H1 (cell line): ENCODE results near the gene BTBD8. TPM values are rescaled to one million over a fixed set of nuclear protein-coding genes. Genes with fewer than 3 reads are reported as not detected.
A peak's percentile ranks its signal among the peaks of the same experiment; 100 is the strongest.

Experiments used
- CTCF ChIA-PET: fragments of 300-600 bp; sonication (Branson Sonifier 250); formaldehyde crosslinking; loops from one replicate; lab custom pipeline; 2021; ENCODE audit not compliant: partially characterized antibody; lab: Charles Lee
- POLR2A ChIA-PET: fragments of 300-600 bp; sonication (Branson Sonifier 250); formaldehyde crosslinking; loops from one replicate; lab custom pipeline; 2021; ENCODE audit warnings: inconsistent platforms; ENCODE audit not compliant: partially characterized antibody; lab: Charles Lee
- DNase-seq, 2 experiments: peaks; one replicate each; pipeline versions ENCODE4 v3.0.0 to v3.0.0-alpha.2; 2010 to 2022; ENCODE audit warnings: low spot score in 2 of 2, low read depth in 1 of 2, mixed read lengths in 1 of 2
- FAIRE-seq: peaks from 2 replicates; lab custom pipeline; 2011; peaks lifted over from hg19 to GRCh38; lab: Jason Lieb, UNC
- H2AFZ ChIP-seq: 2 replicates; pipeline ENCODE4 v1.8.1; 2012; ENCODE audit warnings: low read length, inconsistent platforms
- H2AK5ac ChIP-seq: 2 replicates; pipeline ENCODE4 v1.6.1; 2013; ENCODE audit warnings: low read depth, low read length
- H2BK120ac ChIP-seq: replicated peaks from 2 replicates; pipeline ENCODE3; 2013; ENCODE audit warnings: low read depth, low read length, inconsistent platforms
- H2BK12ac ChIP-seq: 2 replicates; pipeline ENCODE4 v1.6.1; 2013; ENCODE audit warnings: low read depth, low read length
- H2BK15ac ChIP-seq: 2 replicates; pipeline ENCODE4 v1.6.1; 2013; ENCODE audit warnings: low read length
- H2BK20ac ChIP-seq: 2 replicates; pipeline ENCODE4 v1.6.1; 2013; ENCODE audit warnings: low read length
- H2BK5ac ChIP-seq: 2 replicates; pipeline ENCODE4 v1.6.1; 2013; ENCODE audit warnings: low read depth, low read length
- H3K14ac ChIP-seq: 2 replicates; pipeline ENCODE4 v1.6.1; 2013; ENCODE audit warnings: inconsistent platforms; ENCODE audit not compliant: insufficient read length
- H3K18ac ChIP-seq: 2 replicates; pipeline ENCODE4 v1.6.1; 2013; ENCODE audit warnings: low read length; ENCODE audit errors: extremely low read depth
- H3K23ac ChIP-seq: 2 replicates; pipeline ENCODE4 v1.6.1; 2013; ENCODE audit warnings: inconsistent platforms; ENCODE audit not compliant: insufficient read length
- H3K23me2 ChIP-seq: 2 replicates; pipeline ENCODE4 v1.6.1; 2013; ENCODE audit warnings: low read depth, low read length
- H3K27ac ChIP-seq: 2 replicates; pipeline ENCODE4 v1.6.1; 2011; ENCODE audit warnings: low read depth, low read length, inconsistent platforms
- H3K27me3 ChIP-seq, 4 experiments: replicated peaks in 1 of 4; 1 replicate in 1 of 4; 2 replicates in 3 of 4; pipeline versions ENCODE4 v1.6.1 to v1.8.1; 2011 to 2013; ENCODE audit warnings: low read length in 3 of 4, mild to moderate bottlenecking in 3 of 4, inconsistent platforms in 2 of 4, mixed read lengths in 2 of 4, moderate library complexity in 1 of 4; ENCODE audit not compliant: control insufficient read depth in 3 of 4, insufficient read depth in 3 of 4; ENCODE audit errors: extremely low read depth in 1 of 4
- H3K36me3 ChIP-seq, 4 experiments: 2 replicates each; pipeline versions ENCODE4 v1.6.1 to v1.8.1; 2011 to 2013; ENCODE audit warnings: mild to moderate bottlenecking in 4 of 4, low read length in 3 of 4, moderate library complexity in 2 of 4, control low read depth in 1 of 4, inconsistent platforms in 1 of 4; ENCODE audit not compliant: insufficient read depth in 4 of 4, control insufficient read depth in 2 of 4
- H3K4ac ChIP-seq: replicated peaks from 2 replicates; pipeline ENCODE3; 2013; ENCODE audit warnings: low read length, low read depth, mixed read lengths, inconsistent platforms; ENCODE audit not compliant: insufficient read length
- H3K4me1 ChIP-seq, 4 experiments: replicated peaks in 1 of 4; 1 replicate in 1 of 4; 2 replicates in 3 of 4; pipeline versions ENCODE4 v1.6.1 to v1.8.1; 2011 to 2013; ENCODE audit warnings: low read length in 3 of 4, inconsistent platforms in 2 of 4, mixed read lengths in 1 of 4; ENCODE audit not compliant: insufficient read depth in 4 of 4, control insufficient read depth in 3 of 4
- H3K4me2 ChIP-seq, 2 experiments: 2 replicates each; pipeline versions ENCODE4 v1.6.1 to v1.8.1; 2011 to 2013; ENCODE audit warnings: low read depth in 2 of 2, low read length in 2 of 2, control low read depth in 1 of 2, inconsistent platforms in 1 of 2, mild to moderate bottlenecking in 1 of 2; ENCODE audit not compliant: insufficient read depth in 1 of 2
- H3K4me3 ChIP-seq, 4 experiments: fragments of 200-600, 300-600 bp in 1 of 4; sonication (generic), shearing (Covaris generic), sonication (Bioruptor Twin) in 1 of 4; 2 replicates each; pipeline versions ENCODE4 v1.5.1 to v1.8.1; 2011 to 2016; ENCODE audit warnings: low read length in 4 of 4, low read depth in 3 of 4, control low read depth in 2 of 4, inconsistent platforms in 2 of 4, mild to moderate bottlenecking in 2 of 4, mixed read lengths in 1 of 4, moderate library complexity in 1 of 4; ENCODE audit not compliant: insufficient read depth in 2 of 4; ENCODE audit errors: extremely low read depth in 1 of 4
- H3K56ac ChIP-seq: replicated peaks from 2 replicates; pipeline ENCODE3; 2013; ENCODE audit warnings: low read depth, mild to moderate bottlenecking, mixed read lengths, low read length, inconsistent platforms; ENCODE audit not compliant: insufficient read length
- H3K79me1 ChIP-seq: 2 replicates; pipeline ENCODE4 v1.6.1; 2013; ENCODE audit warnings: low read depth, low read length, control low read depth
- H3K79me2 ChIP-seq, 2 experiments: 2 replicates each; pipeline versions ENCODE4 v1.6.1 to v1.8.1; 2012 to 2013; ENCODE audit warnings: low read length in 2 of 2, mild to moderate bottlenecking in 2 of 2, inconsistent platforms in 1 of 2; ENCODE audit not compliant: insufficient read depth in 2 of 2, control insufficient read depth in 1 of 2
- H3K9ac ChIP-seq, 4 experiments: replicated peaks in 1 of 4; 1 replicate in 1 of 4; 2 replicates in 3 of 4; pipeline versions ENCODE4 v1.6.1 to v1.8.1; 2011 to 2013; ENCODE audit warnings: low read depth in 3 of 4, low read length in 3 of 4, control low read depth in 2 of 4, mild to moderate bottlenecking in 2 of 4, moderate library complexity in 2 of 4, inconsistent platforms in 1 of 4; ENCODE audit errors: extremely low read depth in 1 of 4
- H3K9me3 ChIP-seq, 2 experiments: 2 replicates each; pipeline versions ENCODE4 v1.6.1 to v1.8.1; 2012 to 2013; ENCODE audit warnings: mild to moderate bottlenecking in 2 of 2, moderate library complexity in 2 of 2, control low read depth in 1 of 2, inconsistent platforms in 1 of 2, low read depth in 1 of 2, low read length in 1 of 2, mixed read lengths in 1 of 2; ENCODE audit not compliant: insufficient read depth in 2 of 2
- H4K20me1 ChIP-seq, 2 experiments: replicated peaks in 1 of 2; 2 replicates each; pipeline versions ENCODE3 to v1.8.1; 2011 to 2013; ENCODE audit warnings: inconsistent platforms in 2 of 2, low read length in 2 of 2, mild to moderate bottlenecking in 1 of 2; ENCODE audit not compliant: insufficient read depth in 2 of 2, control insufficient read depth in 1 of 2
- H4K5ac ChIP-seq: 2 replicates; pipeline ENCODE4 v1.6.1; 2013; ENCODE audit warnings: low read length, low read depth, mixed read lengths, inconsistent platforms; ENCODE audit not compliant: insufficient read length
- H4K8ac ChIP-seq: 2 replicates; pipeline ENCODE4 v1.8.0; 2013; ENCODE audit warnings: mild to moderate bottlenecking, moderate library complexity, low read length, inconsistent platforms; ENCODE audit not compliant: insufficient read depth; ENCODE audit errors: extremely low read depth
- H4K91ac ChIP-seq: replicated peaks from 2 replicates; pipeline ENCODE3; 2013; ENCODE audit warnings: low read length, mixed read lengths, inconsistent platforms; ENCODE audit not compliant: insufficient read length
- ATF2 ChIP-seq: IDR thresholded peaks from 2 replicates; pipeline ENCODE4 v1.6.1; 2012; ENCODE audit warnings: low read length, inconsistent platforms
- NANOG ChIP-seq: IDR thresholded peaks from 2 replicates; pipeline ENCODE4 v1.6.1; 2011; ENCODE audit warnings: low read length, low read depth, mild to moderate bottlenecking, inconsistent platforms; ENCODE audit not compliant: insufficient read depth, poor library complexity, severe bottlenecking
- RAD21 ChIP-seq, 2 experiments: IDR thresholded peaks in 1 of 2; conservative IDR thresholded peaks in 1 of 2; 2 replicates each; pipeline ENCODE4 v1.6.1; 2011; ENCODE audit warnings: low read depth in 2 of 2, low read length in 2 of 2, improper control_type of control experiment in 1 of 2, inconsistent platforms in 1 of 2, mild to moderate bottlenecking in 1 of 2, moderate library complexity in 1 of 2
- RFX5 ChIP-seq: IDR thresholded peaks from 2 replicates; pipeline ENCODE4 v1.6.1; 2011; ENCODE audit warnings: low read depth, low read length, improper control_type of control experiment, borderline replicate concordance
- SIN3A ChIP-seq, 2 experiments: IDR thresholded peaks in 1 of 2; conservative IDR thresholded peaks in 1 of 2; 2 replicates each; pipeline ENCODE4 v1.6.1; 2011 to 2012; ENCODE audit warnings: low read length in 2 of 2, improper control_type of control experiment in 1 of 2, low read depth in 1 of 2, mild to moderate bottlenecking in 1 of 2
- SIX5 ChIP-seq: IDR thresholded peaks from 2 replicates; pipeline ENCODE4 v1.6.1; 2011; ENCODE audit warnings: mild to moderate bottlenecking, low read depth, low read length
- USF2 ChIP-seq: IDR thresholded peaks from 2 replicates; pipeline ENCODE4 v1.6.1; 2011; ENCODE audit warnings: low read length, improper control_type of control experiment
- WGBS, 2 experiments: shearing (Covaris generic) in 1 of 2; methylation state at CpG; one replicate each; pipeline versions ENCODE4 v1.1.6 to v1.1.7; 2013 to 2015; ENCODE audit warnings: low lambda C conversion rate in 2 of 2, mixed read lengths in 2 of 2, inconsistent platforms in 1 of 2, low coverage in 1 of 2, missing lambda C conversion rate in 1 of 2; ENCODE audit not compliant: insufficient replicate concordance in 2 of 2, insufficient coverage in 1 of 2, insufficient read length in 1 of 2; ENCODE audit errors: extremely low coverage in 1 of 2, missing lambda C conversion rate in 1 of 2; 5-methylcytosine and 5-hydroxymethylcytosine counted together
- polyA plus RNA-seq, 7 experiments: library from polyadenylated mRNA; depleted of rRNA in 3 of 7; stranded (reverse) in 5 of 7; unstranded in 2 of 7; fragments of >200 nt in 5 of 7; fragments of 200-250 nt in 2 of 7; gene quantifications; 1 replicate in 5 of 7; 2 replicates in 1 of 7; 4 replicates in 1 of 7; pipeline versions ENCODE4 v1.2.1 to v1.2.3, GENCODE V29; 2011 to 2013; ENCODE audit warnings: missing spikeins in 2 of 7, mixed read lengths in 2 of 7
- total RNA-seq: library from RNA; stranded (reverse); fragmentation: NEBNext Ultra II Directional; extraction: Animal tissue kit (Norgen Biotek cat#: 25700); gene quantifications from 2 replicates; pipeline ENCODE4 v1.2.1, GENCODE V29; 2021

BTBD8 gene
- total and polyA plus RNA-seq, 2 of the 8 experiments (the other 6 are each of a cell fraction or from before 2014, with no cell fraction given): 0.44 to 2.5 TPM

GRCh38 chr1:92030656-92031107 lies 49.5 kb upstream of the BTBD8 start:
- H3K18ac ChIP-seq: no peak overlapping the region
- H3K27me3 ChIP-seq: peaks cover 0 to 9% (median 7%) of the 10 kb centered on the region in 4 experiments; a peak in 5 of 7 replicates
- peaks cover 3 to 7% (median 4%) of the 10 kb centered on the region in 4 experiments for H3K4me1 ChIP-seq
- no peak overlapping the region for H4K8ac ChIP-seq
- no peak overlapping the region for H2AK5ac ChIP-seq
- H2BK12ac ChIP-seq: no peak overlapping the region
- no peak overlapping the region for H4K5ac ChIP-seq
- peak overlapping the region; percentile 75 to 88 for H3K4me2 ChIP-seq
- peaks cover 9% of the 10 kb centered on the region; the same call in 1 of the 2 replicates for H3K23me2 ChIP-seq
- POLR2A ChIA-PET: interaction anchor here (0.7 to 1.3 kb wide), 2 partner anchors 11 to 759 kb away, joined by 3 to 5 read pairs; no protein-coding TSS in a partner anchor
- no peaks in the 10 kb centered on the region for H3K36me3 ChIP-seq
- DNase-seq (no peak), FAIRE-seq (no peak)
- no peak for TF ChIP-seq RFX5
- TF ChIP-seq SIN3A (conservative IDR thresholded peaks at IDR 0.05 in 1 of 2, IDR thresholded peaks at IDR 0.05 in 1 of 2; ENCODE audit: low read depth in 1 of 2, low read length in 2 of 2): no peak
- no peak for TF ChIP-seq USF2
- TF ChIP-seq ATF2: no peak
- no peak for TF ChIP-seq NANOG
- no peak for TF ChIP-seq RAD21 (IDR thresholded peaks at IDR 0.05 in 1 of 2, conservative IDR thresholded peaks at IDR 0.05 in 1 of 2; ENCODE audit: low read depth in 2 of 2, low read length in 2 of 2)
- no peak for TF ChIP-seq SIX5
- H3K14ac ChIP-seq: no peak overlapping the region
- H4K20me1 ChIP-seq: no peaks in the 10 kb centered on the region
- H3K4ac ChIP-seq: no peak overlapping the region
- WGBS, 2 experiments: 60% methylated on average over 4 of the region's 4 CpGs; no CpG with 5 or more reads in 1 of the 2 experiments
- H3K4me3 ChIP-seq: peak overlapping the region; percentile 64 to 77 (median 68); a peak in 7 of 8 replicates
- H3K79me2 ChIP-seq: no peaks in the 10 kb centered on the region
- H2BK5ac ChIP-seq: no peak overlapping the region
- no peak overlapping the region for H2BK15ac ChIP-seq
- no peak overlapping the region for H2BK120ac ChIP-seq
- no peak overlapping the region; a peak in 1 of 7 replicates for H3K9ac ChIP-seq
- H3K56ac ChIP-seq: no peak overlapping the region
- no peak overlapping the region for H2BK20ac ChIP-seq
- H4K91ac ChIP-seq: no peak overlapping the region
- peak overlapping the region; percentile 83 for H2AFZ ChIP-seq
- no peaks in the 10 kb centered on the region; the same call in 1 of the 2 replicates for H3K79me1 ChIP-seq
- H3K27ac ChIP-seq: no peak overlapping the region
- H3K9me3 ChIP-seq: peaks cover 0 to 5% of the 10 kb centered on the region in 2 experiments; a peak in 1 of 4 replicates
- CTCF ChIA-PET: interaction anchor here (0.6 to 1.4 kb wide), 3 partner anchors 11 to 38 kb away, joined by 3 to 5 read pairs (median 3); no protein-coding TSS in a partner anchor
- H3K23ac ChIP-seq: no peak overlapping the region
